SK-N-SH treated with all-trans-retinoic acid at 6 μM for 48 hours (cell line): ENCODE results near the gene CLSTN3.

Experiments used
- BACH2 ChIP-seq: fragments of 250-450 bp; sonication (Bioruptor Pico); IDR thresholded peaks from 2 replicates; pipeline ENCODE4 v1.9.0; 2021; ENCODE audit warnings: mild to moderate bottlenecking, borderline replicate concordance
- OSR1 ChIP-seq: fragments of 250-450 bp; sonication (Bioruptor Pico); IDR thresholded peaks from 2 replicates; pipeline ENCODE4 v1.8.0; 2022; ENCODE audit warnings: moderate library complexity, mild to moderate bottlenecking, inconsistent platforms
- RARB ChIP-seq: fragments of 250-450 bp; sonication (Bioruptor Pico); IDR thresholded peaks from 2 replicates; pipeline ENCODE4 v1.8.0; 2021; ENCODE audit warnings: mild to moderate bottlenecking, moderate library complexity
- ZC3H10 ChIP-seq: fragments of 250-450 bp; sonication (Bioruptor Pico); IDR thresholded peaks from 2 replicates; pipeline ENCODE4 v1.5.1; 2021; ENCODE audit warnings: mild to moderate bottlenecking, moderate library complexity
- ZFP30 ChIP-seq: fragments of 450-650 bp; formaldehyde crosslinking; IDR thresholded peaks from 2 replicates; pipeline ENCODE4 v1.5.0; 2022; ENCODE audit warnings: mild to moderate bottlenecking, moderate library complexity
- ZNF8 ChIP-seq: fragments of 450-650 bp; formaldehyde crosslinking; IDR thresholded peaks from 2 replicates; pipeline ENCODE4 v1.5.0; 2020; ENCODE audit warnings: mild to moderate bottlenecking, moderate library complexity
- TF ChIP-seq, protein P1 (sequence below): fragments of 250-450 bp; sonication (Bioruptor Pico); IDR thresholded peaks from 2 replicates; pipeline ENCODE4 v1.5.1; 2020; ENCODE audit warnings: low read depth, mild to moderate bottlenecking, moderate library complexity
- TF ChIP-seq, protein P2 (sequence below): fragments of 250-450 bp; sonication (Bioruptor Pico); IDR thresholded peaks from 2 replicates; pipeline ENCODE4 v1.5.1; 2021; ENCODE audit warnings: mild to moderate bottlenecking, moderate library complexity

DNA sequence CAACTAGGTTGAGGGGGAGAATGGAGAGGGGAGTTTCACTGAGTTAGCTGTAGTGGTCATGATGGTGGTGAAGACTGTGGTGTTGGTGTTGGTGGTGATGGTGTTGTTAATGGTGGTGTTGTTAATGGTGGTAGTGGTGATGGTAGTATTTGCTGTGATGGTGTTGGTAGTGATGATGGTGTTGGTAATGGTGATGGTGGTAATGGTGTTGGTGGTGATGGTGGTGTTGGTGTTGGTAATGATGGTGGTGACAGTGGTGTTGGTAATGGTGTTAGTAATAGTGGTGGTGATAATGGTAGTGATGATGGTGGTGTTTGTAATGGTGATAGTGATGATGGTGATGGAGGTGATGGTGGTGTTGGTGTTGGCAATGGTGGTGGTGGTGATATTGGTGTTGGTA, 47.0 kb upstream of the CLSTN3 start:
- TF ChIP-seq, protein P1, sequence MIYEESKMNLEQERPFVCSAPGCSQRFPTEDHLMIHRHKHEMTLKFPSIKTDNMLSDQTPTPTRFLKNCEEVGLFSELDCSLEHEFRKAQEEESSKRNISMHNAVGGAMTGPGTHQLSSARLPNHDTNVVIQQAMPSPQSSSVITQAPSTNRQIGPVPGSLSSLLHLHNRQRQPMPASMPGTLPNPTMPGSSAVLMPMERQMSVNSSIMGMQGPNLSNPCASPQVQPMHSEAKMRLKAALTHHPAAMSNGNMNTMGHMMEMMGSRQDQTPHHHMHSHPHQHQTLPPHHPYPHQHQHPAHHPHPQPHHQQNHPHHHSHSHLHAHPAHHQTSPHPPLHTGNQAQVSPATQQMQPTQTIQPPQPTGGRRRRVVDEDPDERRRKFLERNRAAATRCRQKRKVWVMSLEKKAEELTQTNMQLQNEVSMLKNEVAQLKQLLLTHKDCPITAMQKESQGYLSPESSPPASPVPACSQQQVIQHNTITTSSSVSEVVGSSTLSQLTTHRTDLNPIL (CRISPR knock-in tag): no peak
- TF ChIP-seq RARB (CRISPR knock-in tag) (no peak), ZFP30 (CRISPR knock-in tag) (no peak), ZNF8 (CRISPR knock-in tag) (no peak), BACH2 (CRISPR knock-in tag) (no peak), OSR1 (CRISPR knock-in tag) (no peak), ZC3H10 (CRISPR knock-in tag) (no peak)
- TF ChIP-seq, protein P2, sequence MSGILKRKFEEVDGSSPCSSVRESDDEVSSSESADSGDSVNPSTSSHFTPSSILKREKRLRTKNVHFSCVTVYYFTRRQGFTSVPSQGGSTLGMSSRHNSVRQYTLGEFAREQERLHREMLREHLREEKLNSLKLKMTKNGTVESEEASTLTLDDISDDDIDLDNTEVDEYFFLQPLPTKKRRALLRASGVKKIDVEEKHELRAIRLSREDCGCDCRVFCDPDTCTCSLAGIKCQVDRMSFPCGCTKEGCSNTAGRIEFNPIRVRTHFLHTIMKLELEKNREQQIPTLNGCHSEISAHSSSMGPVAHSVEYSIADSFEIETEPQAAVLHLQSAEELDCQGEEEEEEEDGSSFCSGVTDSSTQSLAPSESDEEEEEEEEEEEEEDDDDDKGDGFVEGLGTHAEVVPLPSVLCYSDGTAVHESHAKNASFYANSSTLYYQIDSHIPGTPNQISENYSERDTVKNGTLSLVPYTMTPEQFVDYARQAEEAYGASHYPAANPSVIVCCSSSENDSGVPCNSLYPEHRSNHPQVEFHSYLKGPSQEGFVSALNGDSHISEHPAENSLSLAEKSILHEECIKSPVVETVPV: no peak
